ENCODE measurements around the gene TMEM184A. TPM values are rescaled to one million over a fixed set of nuclear protein-coding genes. Genes with fewer than 3 reads are reported as not detected.

TMEM184A gene
- total and polyA plus RNA-seq, 2 of the 13 experiments (the other 11 are each of a cell fraction or from before 2014, with no cell fraction given), result 9.5 to 20.4 TPM

DNA sequence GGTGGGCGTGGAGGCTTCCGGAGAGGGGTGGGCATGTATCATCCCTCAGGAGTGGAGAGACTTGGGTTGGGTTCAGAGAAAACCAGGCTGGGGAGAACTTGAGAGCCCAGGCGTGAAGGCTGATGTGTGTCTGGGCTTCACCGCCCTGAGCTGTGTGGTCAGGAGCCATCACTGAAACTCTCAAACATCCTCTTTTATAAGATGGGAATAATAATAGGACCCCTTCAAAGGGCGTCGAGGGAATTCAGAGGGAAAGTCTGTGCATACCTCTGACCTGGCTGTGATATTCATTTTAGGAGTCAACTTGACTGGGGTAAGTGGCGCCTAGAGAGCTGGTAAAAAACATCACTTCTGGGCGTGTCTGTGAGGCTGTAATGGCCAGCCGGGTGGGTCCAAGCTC is 34.9 kb upstream of the TMEM184A start:
- Histone ChIP-seq H3K27me3 (ENCODE audit: control insufficient read depth in 1 of 2, insufficient read depth in 2 of 2, low read length in 2 of 2) (peaks cover 5 to 62% of the 10 kb centered on the region in 2 experiments; a peak in 3 of 5 replicates), H3K9ac (ENCODE audit: insufficient read depth, low read depth, low read length) (no peak overlapping the region), H3K4me2 (ENCODE audit: low read depth, low read length) (no peak overlapping the region), H3K4me1 (ENCODE audit: insufficient read depth, low read length) (no peaks in the 10 kb centered on the region), H3K36me3 (replicated peaks in 1 of 2; ENCODE audit: control insufficient read depth in 1 of 2, insufficient read depth in 2 of 2, low read length in 2 of 2) (no peaks in the 10 kb centered on the region), H3K79me2 (ENCODE audit: insufficient read depth, low read length) (no peaks in the 10 kb centered on the region), H3K4me3 (replicated peaks in 1 of 3; ENCODE audit: insufficient read depth in 1 of 3, low read depth in 2 of 3, low read length in 3 of 3) (no peak overlapping the region), H3K9me3 (ENCODE audit: low read length) (peaks cover 8% of the 10 kb centered on the region; the same call in 1 of the 2 replicates), H4K20me1 (ENCODE audit: insufficient read depth, low read length) (no peaks in the 10 kb centered on the region), H3K27ac (ENCODE audit: extremely low read length, insufficient read depth, low read length) (no peak overlapping the region), H2AFZ (ENCODE audit: low read length) (no peak overlapping the region)
- POLR2A ChIA-PET, result no interaction called here
- TF ChIP-seq SMARCE1 (IDR thresholded peaks at IDR 0.05; ENCODE audit: borderline replicate concordance) (no peak), ZSCAN29 (CRISPR knock-in tag; conservative IDR thresholded peaks at IDR 0.05) (no peak), EEA1 (CRISPR knock-in tag; IDR thresholded peaks at IDR 0.05; ENCODE audit: borderline replicate concordance) (no peak), AKAP8 (CRISPR knock-in tag; IDR thresholded peaks at IDR 0.05) (no peak), ZNF143 (CRISPR knock-in tag; IDR thresholded peaks at IDR 0.05) (no peak), SMAD9 (CRISPR knock-in tag; IDR thresholded peaks at IDR 0.05) (no peak), KDM5B (CRISPR knock-in tag; IDR thresholded peaks at IDR 0.05; ENCODE audit: borderline replicate concordance) (no peak), ZNF816 (CRISPR knock-in tag; IDR thresholded peaks at IDR 0.05; ENCODE audit: borderline replicate concordance) (no peak), ZKSCAN5 (CRISPR knock-in tag; IDR thresholded peaks at IDR 0.05) (no peak), MTF2 (CRISPR knock-in tag; IDR thresholded peaks at IDR 0.05; ENCODE audit: borderline replicate concordance) (no peak), TMF1 (CRISPR knock-in tag; IDR thresholded peaks at IDR 0.05; ENCODE audit: low read depth) (no peak), ZNF572 (CRISPR knock-in tag; IDR thresholded peaks at IDR 0.05) (no peak), BRCA1 (CRISPR knock-in tag; IDR thresholded peaks at IDR 0.05) (no peak), ZIK1 (CRISPR knock-in tag; IDR thresholded peaks at IDR 0.05; ENCODE audit: borderline replicate concordance, low read depth) (no peak)
- TF ChIP-seq, protein P1, sequence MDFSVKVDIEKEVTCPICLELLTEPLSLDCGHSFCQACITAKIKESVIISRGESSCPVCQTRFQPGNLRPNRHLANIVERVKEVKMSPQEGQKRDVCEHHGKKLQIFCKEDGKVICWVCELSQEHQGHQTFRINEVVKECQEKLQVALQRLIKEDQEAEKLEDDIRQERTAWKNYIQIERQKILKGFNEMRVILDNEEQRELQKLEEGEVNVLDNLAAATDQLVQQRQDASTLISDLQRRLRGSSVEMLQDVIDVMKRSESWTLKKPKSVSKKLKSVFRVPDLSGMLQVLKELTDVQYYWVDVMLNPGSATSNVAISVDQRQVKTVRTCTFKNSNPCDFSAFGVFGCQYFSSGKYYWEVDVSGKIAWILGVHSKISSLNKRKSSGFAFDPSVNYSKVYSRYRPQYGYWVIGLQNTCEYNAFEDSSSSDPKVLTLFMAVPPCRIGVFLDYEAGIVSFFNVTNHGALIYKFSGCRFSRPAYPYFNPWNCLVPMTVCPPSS (IDR thresholded peaks at IDR 0.05), result no peak
- TF ChIP-seq, protein P2, sequence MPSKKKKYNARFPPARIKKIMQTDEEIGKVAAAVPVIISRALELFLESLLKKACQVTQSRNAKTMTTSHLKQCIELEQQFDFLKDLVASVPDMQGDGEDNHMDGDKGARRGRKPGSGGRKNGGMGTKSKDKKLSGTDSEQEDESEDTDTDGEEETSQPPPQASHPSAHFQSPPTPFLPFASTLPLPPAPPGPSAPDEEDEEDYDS (CRISPR knock-in tag; IDR thresholded peaks at IDR 0.05), result no peak
- TF ChIP-seq, protein P3, sequence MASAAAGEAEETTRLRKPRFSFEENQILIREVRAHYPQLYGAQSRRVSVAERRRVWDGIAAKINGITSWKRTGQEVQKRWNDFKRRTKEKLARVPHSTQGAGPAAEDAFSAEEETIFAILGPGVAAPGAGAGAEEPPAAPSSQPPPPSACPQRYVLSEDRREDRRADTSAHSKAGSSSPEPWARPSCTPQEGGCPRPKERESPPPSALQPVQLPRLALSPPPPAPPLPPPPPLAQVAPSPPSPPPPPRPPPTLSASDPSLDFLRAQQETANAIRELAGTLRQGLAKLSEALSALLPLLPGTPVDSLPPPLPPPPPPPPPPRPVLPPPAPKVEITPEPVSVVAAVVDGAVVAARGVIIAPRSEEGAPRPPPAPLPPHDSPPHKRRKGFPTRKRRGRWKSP (CRISPR knock-in tag; IDR thresholded peaks at IDR 0.05), result no peak
- no peak for FAIRE-seq
- BruUV-seq (replicated peaks), result no TSS peak
- in situ Hi-C loops (cut with HindIII; ENCODE audit: extremely low pct_ligation_motif_present, low pct_unique_long_range_greater_than_20kb) (loop anchor here (25.0 kb wide), 1 partner anchor 621 kb away; no protein-coding TSS in a partner anchor), intact Hi-C loops (cut with micrococcal nuclease; ENCODE audit: unreplicated experiment) (no loop called here)
- DNase-seq (ENCODE audit: low spot score), result no peak
- no peak for ATAC-seq
- 24% methylated on average over 7 of the region's 9 CpGs for WGBS (ENCODE audit: low lambda C conversion rate)
- CTCF ChIA-PET (ENCODE audit: low intra/inter-chr PET ratio, low total read pairs), result no interaction called here

Data from HepG2 (cell line).